NB4 (cell line): ENCODE results near the gene OSBPL7.

Source experiments
- DNase-seq: peaks from one replicate; pipeline ENCODE4 v3.0.0; 2010; ENCODE audit warnings: low read depth
- H3K4me3 ChIP-seq: one replicate; pipeline ENCODE4 v1.5.1; 2011; ENCODE audit warnings: mild to moderate bottlenecking, low read depth, low read length, moderate library complexity
- CTCF ChIP-seq: IDR thresholded peaks from one replicate; pipeline ENCODE4 v1.5.1; 2012; ENCODE audit warnings: low read depth, low read length
- MAX ChIP-seq: IDR thresholded peaks from 2 replicates; pipeline ENCODE4 v1.6.1; 2011; ENCODE audit warnings: low read depth, low read length
- MYC ChIP-seq: IDR thresholded peaks from 2 replicates; pipeline ENCODE4 v1.6.1; 2011; ENCODE audit warnings: low read depth, low read length
- POLR2A ChIP-seq: IDR thresholded peaks from 2 replicates; pipeline ENCODE4 v1.6.1; 2011; ENCODE audit warnings: mild to moderate bottlenecking; ENCODE audit not compliant: insufficient read length; ENCODE audit errors: extremely low read depth

OSBPL7 gene

GRCh38 chr17:47867813-47868533, 46.4 kb upstream of the OSBPL7 start:
- DNase-seq = no peak
- TF ChIP-seq CTCF (no peak), MAX (no peak), POLR2A (no peak), MYC (no peak)
- H3K4me3 ChIP-seq = no peak overlapping the region

DNA sequence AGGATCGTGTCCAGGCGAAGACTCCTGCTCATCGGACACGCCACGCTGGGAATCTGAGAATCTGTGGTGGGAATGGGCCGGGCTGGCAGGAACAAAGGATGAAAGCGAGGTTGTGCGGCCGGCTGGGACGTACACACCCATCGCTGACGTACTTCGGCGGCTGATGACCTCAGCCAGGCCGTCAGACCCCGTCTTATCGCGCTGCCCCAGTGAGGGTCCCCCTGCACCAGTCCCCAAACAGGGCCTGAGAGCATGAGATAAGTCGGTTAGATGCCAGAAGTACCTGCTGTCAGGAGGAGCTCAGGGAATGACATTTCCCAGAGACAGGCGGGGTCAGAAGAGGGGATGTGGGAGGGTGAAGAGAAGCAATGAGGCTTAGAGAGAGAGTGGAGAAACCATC, 45.3 kb upstream of the OSBPL7 start:
- TF ChIP-seq MAX (no peak), POLR2A (no peak), MYC (no peak), CTCF (no peak)
- H3K4me3 ChIP-seq = no peak overlapping the region
- no peak for DNase-seq

GRCh38 chr17:47864791-47865216, 43.2 kb upstream of the OSBPL7 start:
- no peak for TF ChIP-seq MAX
- TF ChIP-seq CTCF = no peak
- no peak for TF ChIP-seq MYC
- no peak for TF ChIP-seq POLR2A
- H3K4me3 ChIP-seq = no peak overlapping the region

GRCh38 chr17:47862621-47863440, 41.2 kb upstream of the OSBPL7 start:
- no peak for DNase-seq
- H3K4me3 ChIP-seq = no peak overlapping the region
- TF ChIP-seq MAX (no peak), CTCF (no peak), POLR2A (no peak), MYC (no peak)

More at GRCh38 chr17:47864791-47865216, 43.2 kb upstream of the OSBPL7 start:
- no peak for DNase-seq

- no peak for DNase-seq
- H3K4me3 ChIP-seq = no peak overlapping the region
- no peak for TF ChIP-seq POLR2A
- no peak for TF ChIP-seq MAX
- TF ChIP-seq CTCF = no peak
- no peak for TF ChIP-seq MYC
Observed at GRCh38 chr17:47860386-47860785, 38.8 kb upstream of the OSBPL7 start.
